Activated CD4-positive, alpha-beta T cell treated with anti-CD3 and anti-CD28 coated beads, Interleukin-2, amount 50 U/mL, for 48 hours (primary cell): ENCODE data around the gene OBP2B.

Experiments
- DNase-seq, 2 experiments: peaks; one replicate each; pipeline ENCODE4 v3.0.0-alpha.2; 2020

Gene OBP2B

DNA sequence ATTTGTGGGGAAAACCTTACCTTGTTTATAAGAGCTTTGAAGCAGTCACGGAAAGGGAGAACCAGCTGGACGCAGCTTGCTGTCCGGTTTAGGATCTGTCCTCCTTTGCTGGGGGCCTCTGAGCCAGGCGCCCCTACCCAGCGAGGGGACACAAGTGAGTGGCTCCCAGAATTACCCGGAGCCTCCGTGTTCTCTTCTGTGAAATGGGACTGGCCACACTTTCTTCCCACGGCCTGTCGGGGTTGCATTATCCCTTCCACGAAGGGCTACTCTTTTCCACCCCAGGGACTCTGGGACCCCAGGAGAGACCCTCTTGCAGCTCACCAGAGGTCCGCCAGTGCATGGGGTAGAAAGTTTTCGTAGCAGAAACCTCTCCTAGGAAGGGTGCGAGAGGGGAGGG is 44.9 kb downstream of the OBP2B start:
- no peak for DNase-seq

DNA sequence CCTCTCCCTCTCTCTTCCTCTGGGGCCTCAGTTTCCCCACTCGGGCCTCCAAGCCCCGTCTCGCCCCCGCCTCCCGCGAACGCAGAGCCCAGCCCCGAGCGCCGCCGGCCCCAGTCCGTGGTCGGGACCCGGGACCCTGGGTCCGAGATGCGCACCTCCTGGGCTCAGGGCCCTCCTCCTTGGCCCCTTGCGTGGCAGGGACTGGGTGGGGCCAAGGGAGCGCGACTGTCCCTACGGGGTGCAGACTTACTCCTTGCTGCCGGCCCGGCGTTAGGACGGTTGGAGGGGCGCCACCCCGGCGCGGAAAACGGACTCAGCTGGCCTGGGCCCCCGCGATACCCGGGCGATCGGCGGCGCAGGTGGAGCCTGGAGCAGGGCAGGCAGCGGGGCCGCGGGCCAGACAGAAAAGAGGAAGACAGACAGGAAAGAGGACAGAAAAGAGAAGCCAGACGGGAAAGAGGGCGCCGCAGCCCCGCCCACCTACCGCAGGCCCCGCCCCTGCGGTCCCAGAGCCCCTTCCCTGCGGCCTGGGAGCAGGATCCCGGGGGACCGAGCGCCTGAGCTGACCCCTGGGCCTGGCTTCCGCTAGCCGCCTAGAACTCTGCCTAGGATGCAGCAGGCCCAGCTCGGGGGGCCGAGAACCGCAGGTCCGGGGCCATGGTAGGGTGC is 45.4 kb downstream of the OBP2B start, which contains the start of gene GBGT1:
GBGT1 (minus strand) TSS at position 411 of the 669 bp plus-strand sequence. CDS start 1,502 bp downstream, outside the sequence.
- peak; percentile 46 to 50 for DNase-seq

GRCh38 chr9:133162861-133163503 is 46.1 kb downstream of the OBP2B start:
- no peak for DNase-seq

GRCh38 chr9:133161547-133161950 is 47.5 kb downstream of the OBP2B start:
- no peak for DNase-seq

DNA sequence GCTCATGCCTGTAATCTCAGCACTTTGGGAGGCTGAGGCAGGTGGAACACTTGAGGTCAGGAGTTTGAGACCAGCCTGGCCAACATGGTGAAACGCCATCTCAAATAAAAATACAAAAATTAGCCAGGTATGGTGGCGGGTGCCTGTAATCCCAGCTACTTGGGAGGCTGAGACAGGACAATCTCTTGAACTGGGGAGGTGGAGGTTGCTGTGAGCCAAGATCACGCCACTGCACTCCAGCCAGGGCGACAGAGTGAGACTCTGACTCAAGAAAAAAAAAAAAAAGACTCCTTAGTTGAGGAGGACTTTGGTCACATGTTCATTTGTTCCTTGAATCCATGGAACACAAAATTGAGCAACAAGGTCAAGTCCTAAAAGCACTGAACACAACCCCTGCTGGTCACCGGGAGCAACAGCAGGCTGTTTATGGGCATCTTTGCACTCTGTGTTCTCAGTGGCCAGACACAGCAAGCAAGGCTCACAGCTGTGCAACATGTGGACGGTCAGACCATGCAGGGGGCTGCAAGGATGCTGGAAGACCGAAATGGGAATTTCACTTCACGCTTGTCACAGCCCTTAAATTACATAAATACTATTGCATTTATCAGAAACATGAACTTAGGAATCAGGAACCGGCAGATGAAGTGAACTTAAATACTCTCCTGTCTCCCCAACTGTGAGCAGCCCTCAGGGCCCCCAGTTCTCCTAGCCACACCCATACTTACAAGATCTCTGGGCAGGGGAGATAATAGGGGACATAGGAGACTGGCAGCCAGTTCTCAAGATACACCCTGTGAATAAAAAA is 48.1 kb downstream of the OBP2B start:
- peak; percentile 47 to 56 for DNase-seq

- DNase-seq = no peak
These were observed 50.4 kb downstream of the OBP2B start for GRCh38 chr9:133158695-133159094.
